SU-DHL-6 (cell line): ENCODE results near the gene IL33.

Experiments
- CTCF ChIP-seq: fragments of 200-600 bp; sonication (generic); IDR thresholded peaks from one replicate; pipeline ENCODE4 v1.5.1; 2017; ENCODE audit warnings: antibody characterized with exemption, mild to moderate bottlenecking, low read length, moderate library complexity; ENCODE audit not compliant: insufficient read depth, poor library complexity, severe bottlenecking
- EZH2phosphoT487 ChIP-seq: fragments of 200-600 bp; sonication (generic), shearing (Covaris generic); conservative IDR thresholded peaks from 2 replicates; pipeline ENCODE4 v1.6.1; 2018; ENCODE audit warnings: mild to moderate bottlenecking, antibody characterized with exemption, low read length, moderate library complexity, mixed read lengths

GRCh38 chr9:6302417-6302816 lies 86.8 kb downstream of the IL33 start:
- TF ChIP-seq CTCF (no peak), EZH2phosphoT487 (no peak)
